ENCODE results near the gene CYP19A1. TPM values are rescaled to one million over a fixed set of nuclear protein-coding genes. Genes with fewer than 3 reads are reported as not detected.

CYP19A1 gene
- total RNA-seq, 1 experiment from 2014 or later: not detected

DNA sequence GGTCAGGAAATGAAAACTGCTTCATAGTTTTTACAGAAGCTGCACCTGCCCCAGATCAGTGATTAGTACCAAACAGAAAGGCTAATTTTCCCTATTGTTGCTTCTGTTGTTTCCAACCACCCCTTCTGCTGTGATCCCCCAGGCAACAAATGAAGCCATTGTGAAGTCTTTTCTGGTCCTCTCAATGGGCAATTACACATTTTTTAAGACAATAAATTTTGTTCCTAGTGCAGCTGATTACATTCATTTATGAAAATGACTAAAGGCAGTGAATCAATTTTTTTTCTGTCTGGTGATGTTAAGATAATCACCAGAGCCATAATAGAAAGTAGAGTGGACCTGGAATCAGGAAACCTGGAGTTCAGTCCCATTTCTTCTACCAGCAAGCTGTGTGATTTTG lies 35.7 kb upstream of the CYP19A1 start:
- BruUV-seq (replicated peaks): no TSS peak
- no peak overlapping the region for H3K27ac ChIP-seq (ENCODE audit: low read length)
- DNase-seq (ENCODE audit: low read depth, low spot score): no peak
- no peak for ATAC-seq
- TF ChIP-seq TCF7L2 (IDR thresholded peaks at IDR 0.05; ENCODE audit: low read depth, low read length): no peak
- no peak for TF ChIP-seq SIN3A (IDR thresholded peaks at IDR 0.05; ENCODE audit: borderline replicate concordance, insufficient read depth, low read depth, low read length)
- TF ChIP-seq, protein P1, sequence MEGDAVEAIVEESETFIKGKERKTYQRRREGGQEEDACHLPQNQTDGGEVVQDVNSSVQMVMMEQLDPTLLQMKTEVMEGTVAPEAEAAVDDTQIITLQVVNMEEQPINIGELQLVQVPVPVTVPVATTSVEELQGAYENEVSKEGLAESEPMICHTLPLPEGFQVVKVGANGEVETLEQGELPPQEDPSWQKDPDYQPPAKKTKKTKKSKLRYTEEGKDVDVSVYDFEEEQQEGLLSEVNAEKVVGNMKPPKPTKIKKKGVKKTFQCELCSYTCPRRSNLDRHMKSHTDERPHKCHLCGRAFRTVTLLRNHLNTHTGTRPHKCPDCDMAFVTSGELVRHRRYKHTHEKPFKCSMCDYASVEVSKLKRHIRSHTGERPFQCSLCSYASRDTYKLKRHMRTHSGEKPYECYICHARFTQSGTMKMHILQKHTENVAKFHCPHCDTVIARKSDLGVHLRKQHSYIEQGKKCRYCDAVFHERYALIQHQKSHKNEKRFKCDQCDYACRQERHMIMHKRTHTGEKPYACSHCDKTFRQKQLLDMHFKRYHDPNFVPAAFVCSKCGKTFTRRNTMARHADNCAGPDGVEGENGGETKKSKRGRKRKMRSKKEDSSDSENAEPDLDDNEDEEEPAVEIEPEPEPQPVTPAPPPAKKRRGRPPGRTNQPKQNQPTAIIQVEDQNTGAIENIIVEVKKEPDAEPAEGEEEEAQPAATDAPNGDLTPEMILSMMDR (IDR thresholded peaks at IDR 0.05): no peak
- TF ChIP-seq REST (IDR thresholded peaks at IDR 0.05; ENCODE audit: insufficient read depth in 1 of 2, low read depth in 2 of 2, low read length in 1 of 2): no peak
- no peak for TF ChIP-seq POLR2AphosphoS5 (IDR thresholded peaks at IDR 0.05; ENCODE audit: low read depth, low read length)
- ChIA-PET CTCF (no interaction called here), POLR2A (no interaction called here)
- H3K27me3 ChIP-seq (ENCODE audit: control insufficient read depth, insufficient read depth, low read length): no peaks in the 10 kb centered on the region
- no peaks in the 10 kb centered on the region for H3K4me1 ChIP-seq (ENCODE audit: control insufficient read depth, insufficient read depth, low read length)
- in situ Hi-C loops (cut with HindIII; ENCODE audit: low pct_unique_long_range_greater_than_20kb, low sequenced_read_pairs) (no loop called here), intact Hi-C loops (cut with micrococcal nuclease; ENCODE audit: unreplicated experiment) (no loop called here)
- no peaks in the 10 kb centered on the region for H3K9me3 ChIP-seq (ENCODE audit: control insufficient read depth, insufficient read depth, low read depth, low read length)
- no peak overlapping the region for H3K4me3 ChIP-seq (ENCODE audit: low read depth in 2 of 2, low read length in 2 of 2)
- no peaks in the 10 kb centered on the region for H3K36me3 ChIP-seq (ENCODE audit: control insufficient read depth, insufficient read depth, low read length)

- DNase-seq (ENCODE audit: low read depth, low spot score) (no peak), ATAC-seq (no peak)
- Histone ChIP-seq H3K36me3 (ENCODE audit: control insufficient read depth, insufficient read depth, low read length) (no peaks in the 10 kb centered on the region), H3K27ac (ENCODE audit: low read length) (no peak overlapping the region), H3K4me3 (ENCODE audit: low read depth in 2 of 2, low read length in 2 of 2) (no peak overlapping the region), H3K9me3 (ENCODE audit: control insufficient read depth, insufficient read depth, low read depth, low read length) (no peaks in the 10 kb centered on the region), H3K27me3 (ENCODE audit: control insufficient read depth, insufficient read depth, low read length) (no peaks in the 10 kb centered on the region), H3K4me1 (ENCODE audit: control insufficient read depth, insufficient read depth, low read length) (no peaks in the 10 kb centered on the region)
- in situ Hi-C loops (cut with HindIII; ENCODE audit: low pct_unique_long_range_greater_than_20kb, low sequenced_read_pairs) (no loop called here), intact Hi-C loops (cut with micrococcal nuclease; ENCODE audit: unreplicated experiment) (no loop called here)
- CTCF ChIA-PET: no interaction called here
- TF ChIP-seq SIN3A (IDR thresholded peaks at IDR 0.05; ENCODE audit: borderline replicate concordance, insufficient read depth, low read depth, low read length) (no peak), TCF7L2 (IDR thresholded peaks at IDR 0.05; ENCODE audit: low read depth, low read length) (no peak), REST (IDR thresholded peaks at IDR 0.05; ENCODE audit: insufficient read depth in 1 of 2, low read depth in 2 of 2, low read length in 1 of 2) (no peak), POLR2AphosphoS5 (IDR thresholded peaks at IDR 0.05; ENCODE audit: low read depth, low read length) (no peak)
- TF ChIP-seq, protein P1 (IDR thresholded peaks at IDR 0.05): no peak
- BruUV-seq (replicated peaks): no TSS peak
- POLR2A ChIA-PET: no interaction called here
Observed at GRCh38 chr15:51371266-51371665, 32.9 kb upstream of the CYP19A1 start.
